Measurements from ENCODE around the gene SLC28A1.

- TF ChIP-seq CTCF (conservative IDR thresholded peaks at IDR 0.05; ENCODE audit: low read depth, low read length) (no peak), EZH2phosphoT487 (IDR thresholded peaks at IDR 0.05; ENCODE audit: borderline replicate concordance, low read length) (no peak)
Measured at GRCh38 chr15:84911879-84912660, 27.6 kb downstream of the SLC28A1 start.
